Muscle layer of duodenum (tissue), 2 donors: ENCODE data around the gene TMPRSS15.
A peak's percentile ranks its signal among the peaks of the same experiment; 100 is the strongest.

ENCODE experiments used
- H3K27ac ChIP-seq: one replicate; pipeline ENCODE4 v1.7.0; 2013; ENCODE audit warnings: mild to moderate bottlenecking, low read length
- H3K27me3 ChIP-seq: one replicate; pipeline ENCODE4 v1.7.0; 2013; ENCODE audit warnings: low read depth, mild to moderate bottlenecking, control low read depth, low read length
- H3K36me3 ChIP-seq, 2 donors: one replicate each; pipeline ENCODE4 v1.7.0; 2013; ENCODE audit warnings: low read length in 2 of 2, control low read depth in 1 of 2, mild to moderate bottlenecking in 1 of 2; ENCODE audit not compliant: insufficient read depth in 2 of 2, control insufficient read depth in 1 of 2
- H3K4me1 ChIP-seq, 2 donors: one replicate each; pipeline ENCODE4 v1.7.0; 2013; ENCODE audit warnings: low read length in 2 of 2, mild to moderate bottlenecking in 2 of 2, control low read depth in 1 of 2, moderate library complexity in 1 of 2; ENCODE audit not compliant: insufficient read depth in 2 of 2, control insufficient read depth in 1 of 2
- H3K4me3 ChIP-seq, 2 donors: one replicate each; pipeline ENCODE4 v1.7.0; 2013; ENCODE audit warnings: low read length in 2 of 2, low read depth in 1 of 2, mild to moderate bottlenecking in 1 of 2
- H3K9me3 ChIP-seq, 2 donors: one replicate each; pipeline ENCODE4 v1.7.0; 2013; ENCODE audit warnings: low read length in 2 of 2, control low read depth in 1 of 2, mild to moderate bottlenecking in 1 of 2; ENCODE audit not compliant: control insufficient read depth in 1 of 2
- donor health status: healthy.

Gene TMPRSS15

GRCh38 chr21:18403735-18404450, at the start of gene TMPRSS15:
TMPRSS15 (minus strand) TSS chr21:18403785; CDS start chr21:18403622, 163 bp downstream.
- no peaks in the 10 kb centered on the region for H3K27me3 ChIP-seq
- H3K27ac ChIP-seq: no peak within 1 kb of the TSS
- no peaks in the 10 kb centered on the region for H3K9me3 ChIP-seq
- no peaks in the 10 kb centered on the region for H3K4me1 ChIP-seq
- no peaks in the 10 kb centered on the region for H3K36me3 ChIP-seq
- H3K4me3 ChIP-seq: peak within 1 kb of the TSS in 1 of 2 donors; percentile 44

GRCh38 chr21:18451670-18452069, 48.1 kb upstream of the TMPRSS15 start:
- no peaks in the 10 kb centered on the region for H3K27me3 ChIP-seq
- no peak overlapping the region for H3K4me3 ChIP-seq
- no peak overlapping the region for H3K27ac ChIP-seq

GRCh38 chr21:18449605-18450550, 46.3 kb upstream of the TMPRSS15 start:
- no peaks in the 10 kb centered on the region for H3K36me3 ChIP-seq
- no peaks in the 10 kb centered on the region for H3K4me1 ChIP-seq
- no peaks in the 10 kb centered on the region for H3K27me3 ChIP-seq
- no peaks in the 10 kb centered on the region for H3K9me3 ChIP-seq
- H3K27ac ChIP-seq: no peak overlapping the region
- H3K4me3 ChIP-seq: no peak overlapping the region

More at GRCh38 chr21:18451670-18452069, 48.1 kb upstream of the TMPRSS15 start:
- Histone ChIP-seq H3K4me1 (no peaks in the 10 kb centered on the region), H3K36me3 (no peaks in the 10 kb centered on the region), H3K9me3 (no peaks in the 10 kb centered on the region)

GRCh38 chr21:18443701-18444100, 40.1 kb upstream of the TMPRSS15 start:
- H3K27ac ChIP-seq: no peak overlapping the region
- H3K36me3 ChIP-seq: no peaks in the 10 kb centered on the region
- no peaks in the 10 kb centered on the region for H3K27me3 ChIP-seq
- peaks cover 0 to 4% of the 10 kb centered on the region in 2 donors for H3K9me3 ChIP-seq
- no peaks in the 10 kb centered on the region for H3K4me1 ChIP-seq
- H3K4me3 ChIP-seq: no peak overlapping the region

- Histone ChIP-seq H3K36me3 (no peaks in the 10 kb centered on the region), H3K27ac (no peak overlapping the region), H3K4me1 (no peaks in the 10 kb centered on the region), H3K4me3 (no peak overlapping the region), H3K9me3 (peaks cover 0 to 4% of the 10 kb centered on the region in 2 donors), H3K27me3 (no peaks in the 10 kb centered on the region)
Measured at GRCh38 chr21:18443085-18443484, 39.5 kb upstream of the TMPRSS15 start.

GRCh38 chr21:18430341-18430740, 26.8 kb upstream of the TMPRSS15 start:
- Histone ChIP-seq H3K4me3 (no peak overlapping the region), H3K4me1 (no peaks in the 10 kb centered on the region), H3K36me3 (no peaks in the 10 kb centered on the region), H3K27ac (no peak overlapping the region), H3K27me3 (no peaks in the 10 kb centered on the region), H3K9me3 (no peaks in the 10 kb centered on the region)

- H3K27me3 ChIP-seq: no peaks in the 10 kb centered on the region
- H3K4me1 ChIP-seq: no peaks in the 10 kb centered on the region
- H3K36me3 ChIP-seq: no peaks in the 10 kb centered on the region
- no peak overlapping the region for H3K4me3 ChIP-seq
- no peaks in the 10 kb centered on the region for H3K9me3 ChIP-seq
- no peak overlapping the region for H3K27ac ChIP-seq
Measured at GRCh38 chr21:18424276-18424675, 20.7 kb upstream of the TMPRSS15 start.

GRCh38 chr21:18417141-18417790, 13.7 kb upstream of the TMPRSS15 start:
- Histone ChIP-seq H3K27ac (no peak overlapping the region), H3K27me3 (no peaks in the 10 kb centered on the region), H3K4me3 (no peak overlapping the region), H3K9me3 (no peaks in the 10 kb centered on the region), H3K4me1 (no peaks in the 10 kb centered on the region), H3K36me3 (no peaks in the 10 kb centered on the region)

GRCh38 chr21:18411565-18411964, 8.0 kb upstream of the TMPRSS15 start:
- Histone ChIP-seq H3K27ac (no peak overlapping the region), H3K36me3 (no peaks in the 10 kb centered on the region), H3K4me1 (no peaks in the 10 kb centered on the region), H3K9me3 (no peaks in the 10 kb centered on the region), H3K4me3 (no peak overlapping the region), H3K27me3 (no peaks in the 10 kb centered on the region)

- Histone ChIP-seq H3K4me3 (no peak overlapping the region), H3K27ac (no peak overlapping the region), H3K9me3 (no peaks in the 10 kb centered on the region)
Measured at GRCh38 chr21:18409579-18409978, 6.0 kb upstream of the TMPRSS15 start.

GRCh38 chr21:18398843-18399242, 4.7 kb downstream of the TMPRSS15 start:
- H3K27me3 ChIP-seq: no peaks in the 10 kb centered on the region
- no peaks in the 10 kb centered on the region for H3K4me1 ChIP-seq
- H3K36me3 ChIP-seq: no peaks in the 10 kb centered on the region
- no peaks in the 10 kb centered on the region for H3K9me3 ChIP-seq
- no peak overlapping the region for H3K27ac ChIP-seq
- no peak overlapping the region for H3K4me3 ChIP-seq

More at GRCh38 chr21:18409579-18409978, 6.0 kb upstream of the TMPRSS15 start:
- Histone ChIP-seq H3K27me3 (no peaks in the 10 kb centered on the region), H3K36me3 (no peaks in the 10 kb centered on the region), H3K4me1 (no peaks in the 10 kb centered on the region)
